ENCODE data around the gene SLC22A2. TPM values are rescaled to one million over a fixed set of nuclear protein-coding genes. Genes with fewer than 3 reads are reported as not detected.

Gene SLC22A2
- total RNA-seq, 4 donors from 2014 or later: not detected

DNA sequence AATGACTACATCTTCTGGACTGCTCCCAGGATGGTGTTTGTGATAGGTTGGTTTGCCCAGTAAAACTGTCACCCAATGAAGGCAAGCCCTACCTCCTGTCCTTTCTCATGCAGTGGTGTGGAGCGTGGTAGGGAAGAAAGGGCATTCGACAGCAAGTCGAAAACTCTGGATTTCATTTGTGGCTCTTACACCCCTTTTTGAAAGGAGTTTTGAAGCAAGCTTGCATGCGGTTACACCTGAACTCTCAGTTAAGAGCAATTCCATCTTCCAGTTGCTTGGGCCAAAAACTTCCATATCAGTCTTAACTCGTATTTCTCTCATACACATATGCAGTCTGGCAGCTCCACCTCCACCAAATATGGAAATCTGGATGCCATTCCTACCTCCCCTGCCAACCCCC, 19.7 kb upstream of the SLC22A2 start:
- no peak overlapping the region for H3K27ac ChIP-seq
- DNase-seq: no peak
- H3K9me3 ChIP-seq: no peaks in the 10 kb centered on the region
- H3K27me3 ChIP-seq: no peaks in the 10 kb centered on the region
- intact Hi-C loops (cut with DNase I): no loop called here
- 95 to 97% methylated on average over 5 of the region's 5 CpGs for WGBS, 2 donors
- H3K4me3 ChIP-seq: no peak overlapping the region
- H3K4me1 ChIP-seq: no peaks in the 10 kb centered on the region
- H3K36me3 ChIP-seq: no peaks in the 10 kb centered on the region
- no peak for TF ChIP-seq POLR2A (IDR thresholded peaks at IDR 0.05)
- TF ChIP-seq, protein P1, sequence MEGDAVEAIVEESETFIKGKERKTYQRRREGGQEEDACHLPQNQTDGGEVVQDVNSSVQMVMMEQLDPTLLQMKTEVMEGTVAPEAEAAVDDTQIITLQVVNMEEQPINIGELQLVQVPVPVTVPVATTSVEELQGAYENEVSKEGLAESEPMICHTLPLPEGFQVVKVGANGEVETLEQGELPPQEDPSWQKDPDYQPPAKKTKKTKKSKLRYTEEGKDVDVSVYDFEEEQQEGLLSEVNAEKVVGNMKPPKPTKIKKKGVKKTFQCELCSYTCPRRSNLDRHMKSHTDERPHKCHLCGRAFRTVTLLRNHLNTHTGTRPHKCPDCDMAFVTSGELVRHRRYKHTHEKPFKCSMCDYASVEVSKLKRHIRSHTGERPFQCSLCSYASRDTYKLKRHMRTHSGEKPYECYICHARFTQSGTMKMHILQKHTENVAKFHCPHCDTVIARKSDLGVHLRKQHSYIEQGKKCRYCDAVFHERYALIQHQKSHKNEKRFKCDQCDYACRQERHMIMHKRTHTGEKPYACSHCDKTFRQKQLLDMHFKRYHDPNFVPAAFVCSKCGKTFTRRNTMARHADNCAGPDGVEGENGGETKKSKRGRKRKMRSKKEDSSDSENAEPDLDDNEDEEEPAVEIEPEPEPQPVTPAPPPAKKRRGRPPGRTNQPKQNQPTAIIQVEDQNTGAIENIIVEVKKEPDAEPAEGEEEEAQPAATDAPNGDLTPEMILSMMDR (IDR thresholded peaks at IDR 0.05): no peak

- WGBS, 2 donors: 91 to 95% methylated on average over 15 of the region's 15 CpGs
Measured at GRCh38 chr6:160277546-160277945, 18.9 kb upstream of the SLC22A2 start.

DNA sequence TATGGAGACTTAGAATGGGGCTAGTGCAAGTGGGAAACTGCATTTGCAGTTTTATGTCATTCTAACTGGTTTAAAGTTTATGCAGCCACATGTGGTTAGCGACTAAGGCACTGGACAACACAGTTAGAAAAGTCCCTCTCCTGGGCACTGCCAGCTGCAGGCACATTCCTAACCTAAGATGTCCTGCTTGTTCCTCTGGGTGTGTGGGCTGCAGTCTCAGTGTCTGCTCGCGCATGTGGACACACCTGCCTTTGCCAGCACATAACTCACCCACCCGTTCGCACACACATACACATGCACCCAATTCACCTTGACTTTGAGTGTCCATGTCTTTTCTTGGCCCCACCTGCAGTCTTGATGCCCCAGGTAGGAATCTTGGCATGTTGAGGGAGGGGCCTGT, 18.5 kb upstream of the SLC22A2 start:
- H3K27me3 ChIP-seq: no peaks in the 10 kb centered on the region
- intact Hi-C loops (cut with DNase I): no loop called here
- no peak for DNase-seq
- TF ChIP-seq POLR2A (IDR thresholded peaks at IDR 0.05): no peak
- TF ChIP-seq, protein P1 (IDR thresholded peaks at IDR 0.05): no peak
- H3K27ac ChIP-seq: no peak overlapping the region
- H3K4me1 ChIP-seq: no peaks in the 10 kb centered on the region
- no peaks in the 10 kb centered on the region for H3K9me3 ChIP-seq
- 87% methylated on average over 5 of the region's 5 CpGs; no CpG with 5 or more reads in 1 of the 2 donors for WGBS, 2 donors
- H3K4me3 ChIP-seq: no peak overlapping the region
- no peaks in the 10 kb centered on the region for H3K36me3 ChIP-seq

More at GRCh38 chr6:160277546-160277945, 18.9 kb upstream of the SLC22A2 start:
- H3K27ac ChIP-seq: no peak overlapping the region
- H3K9me3 ChIP-seq: no peaks in the 10 kb centered on the region
- DNase-seq: no peak
- H3K36me3 ChIP-seq: no peaks in the 10 kb centered on the region
- no peak for TF ChIP-seq POLR2A (IDR thresholded peaks at IDR 0.05)
- TF ChIP-seq, protein P1 (IDR thresholded peaks at IDR 0.05): no peak
- intact Hi-C loops (cut with DNase I): no loop called here
- H3K4me1 ChIP-seq: no peaks in the 10 kb centered on the region
- H3K4me3 ChIP-seq: no peak overlapping the region
- H3K27me3 ChIP-seq: no peaks in the 10 kb centered on the region

- no peak for TF ChIP-seq POLR2A (IDR thresholded peaks at IDR 0.05)
- TF ChIP-seq, protein P1 (IDR thresholded peaks at IDR 0.05): no peak
- no peaks in the 10 kb centered on the region for H3K4me1 ChIP-seq
- WGBS, 2 donors: 71 to 73% methylated on average over 3 to 4 of the region's 4 CpGs
- H3K36me3 ChIP-seq: no peaks in the 10 kb centered on the region
- H3K4me3 ChIP-seq: no peak overlapping the region
- no peak for DNase-seq
- intact Hi-C loops (cut with DNase I): no loop called here
- H3K27me3 ChIP-seq: no peaks in the 10 kb centered on the region
- no peak overlapping the region for H3K27ac ChIP-seq
- H3K9me3 ChIP-seq: no peaks in the 10 kb centered on the region
Measured at GRCh38 chr6:160276126-160276525, 17.5 kb upstream of the SLC22A2 start.

- TF ChIP-seq POLR2A (IDR thresholded peaks at IDR 0.05): no peak
- TF ChIP-seq, protein P1 (IDR thresholded peaks at IDR 0.05): no peak
- Histone ChIP-seq H3K36me3 (no peaks in the 10 kb centered on the region), H3K4me1 (no peaks in the 10 kb centered on the region), H3K27me3 (no peaks in the 10 kb centered on the region), H3K9me3 (no peaks in the 10 kb centered on the region), H3K27ac (no peak overlapping the region), H3K4me3 (no peak overlapping the region)
- no peak for DNase-seq
- intact Hi-C loops (cut with DNase I): no loop called here
- 82 to 83% methylated on average over 15 to 20 of the region's 20 CpGs for WGBS, 2 donors
Measured at GRCh38 chr6:160275511-160276003, 16.9 kb upstream of the SLC22A2 start.
